Epithelial cell of umbilical artery (primary cell): Measurements from ENCODE around the gene PFDN4. TPM values are rescaled to one million over a fixed set of nuclear protein-coding genes. Genes with fewer than 3 reads are reported as not detected.

Experiments
- total RNA-seq: library from RNA; depleted of rRNA; stranded (reverse); fragments of >200 nt; gene quantifications from 2 replicates; pipeline ENCODE4 v1.2.3, GENCODE V29; 2014

Gene PFDN4
- 154 and 192 TPM in 2 replicates for total RNA-seq

GRCh38 chr20:54207743-54208547, at the start of gene PFDN4:
PFDN4 (plus strand) TSS chr20:54208087; CDS start chr20:54208101, 14 bp downstream.

GRCh38 chr20:54173653-54174456, 34.0 kb upstream of the PFDN4 start, which contains the start of gene CYP24A1:
CYP24A1 (minus strand) TSS chr20:54173986; CDS start chr20:54173579, 407 bp downstream.

Other genes starting within 250 kb of the PFDN4 start
- under 0.01 TPM in 1 of 2 replicates, not detected in the other for gene BCAS1, start 137.5 kb upstream of the PFDN4 start, total RNA-seq
- not detected in 2 replicates for gene CYP24A1, start 34.1 kb upstream of the PFDN4 start, total RNA-seq